22Rv1 (cell line): ENCODE results near the gene LEMD3.

ENCODE experiments used
- ZFX ChIP-seq: fragments of 450-650 bp; IDR thresholded peaks from 2 replicates; pipeline ENCODE4 v1.6.1; 2017; ENCODE audit warnings: antibody characterized with exemption, borderline replicate concordance
- TF ChIP-seq, protein P1 (sequence below): fragments of 450-650 bp; IDR thresholded peaks from 2 replicates; pipeline ENCODE4 v1.5.1; 2017; ENCODE audit warnings: mild to moderate bottlenecking

DNA sequence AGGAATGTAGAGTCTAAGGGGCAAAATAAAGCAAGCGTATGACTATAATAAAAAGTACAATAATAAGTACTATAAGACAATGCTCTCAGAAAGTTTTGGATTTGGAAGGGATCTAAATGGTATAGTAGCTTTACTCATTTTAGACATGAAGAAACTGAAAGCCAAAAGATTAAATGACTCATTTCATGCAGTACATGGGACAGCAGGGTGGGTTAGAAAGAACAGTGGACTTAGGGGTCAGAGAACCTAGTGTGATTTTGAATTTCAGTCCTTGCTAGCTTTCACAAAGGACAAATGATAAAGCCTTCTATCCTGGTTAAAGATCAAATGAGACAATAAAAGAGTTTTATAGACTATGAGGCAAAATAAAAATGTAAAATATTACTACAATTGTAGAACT, 6.8 kb upstream of the LEMD3 start:
- TF ChIP-seq, protein P1, sequence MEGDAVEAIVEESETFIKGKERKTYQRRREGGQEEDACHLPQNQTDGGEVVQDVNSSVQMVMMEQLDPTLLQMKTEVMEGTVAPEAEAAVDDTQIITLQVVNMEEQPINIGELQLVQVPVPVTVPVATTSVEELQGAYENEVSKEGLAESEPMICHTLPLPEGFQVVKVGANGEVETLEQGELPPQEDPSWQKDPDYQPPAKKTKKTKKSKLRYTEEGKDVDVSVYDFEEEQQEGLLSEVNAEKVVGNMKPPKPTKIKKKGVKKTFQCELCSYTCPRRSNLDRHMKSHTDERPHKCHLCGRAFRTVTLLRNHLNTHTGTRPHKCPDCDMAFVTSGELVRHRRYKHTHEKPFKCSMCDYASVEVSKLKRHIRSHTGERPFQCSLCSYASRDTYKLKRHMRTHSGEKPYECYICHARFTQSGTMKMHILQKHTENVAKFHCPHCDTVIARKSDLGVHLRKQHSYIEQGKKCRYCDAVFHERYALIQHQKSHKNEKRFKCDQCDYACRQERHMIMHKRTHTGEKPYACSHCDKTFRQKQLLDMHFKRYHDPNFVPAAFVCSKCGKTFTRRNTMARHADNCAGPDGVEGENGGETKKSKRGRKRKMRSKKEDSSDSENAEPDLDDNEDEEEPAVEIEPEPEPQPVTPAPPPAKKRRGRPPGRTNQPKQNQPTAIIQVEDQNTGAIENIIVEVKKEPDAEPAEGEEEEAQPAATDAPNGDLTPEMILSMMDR, result no peak
- TF ChIP-seq ZFX, result no peak
